ENCODE results near the gene CLASP1. TPM values are rescaled to one million over a fixed set of nuclear protein-coding genes. Genes with fewer than 3 reads are reported as not detected.

The CLASP1 gene
- total RNA-seq, 1 donor = 46.0 TPM

- H4K20me1 ChIP-seq (ENCODE audit: insufficient read depth, low read length) = no peaks in the 10 kb centered on the region
- H3K9me3 ChIP-seq (ENCODE audit: low read depth, low read length) = no peaks in the 10 kb centered on the region
- H3K4me1 ChIP-seq (ENCODE audit: insufficient read depth, low read length) = peaks cover 15% of the 10 kb centered on the region
- no peaks in the 10 kb centered on the region for H3K79me2 ChIP-seq (ENCODE audit: insufficient read depth, low read length)
- no peak overlapping the region for H3K27ac ChIP-seq (ENCODE audit: low read depth, low read length)
- H3K27me3 ChIP-seq (ENCODE audit: insufficient read depth, low read length) = no peaks in the 10 kb centered on the region
- TF ChIP-seq CTCF (IDR thresholded peaks at IDR 0.05; ENCODE audit: extremely low read depth, low read depth, low read length) = no peak
- no peak overlapping the region for H3K4me3 ChIP-seq (ENCODE audit: insufficient read depth, low read length)
- no peak overlapping the region for H2AFZ ChIP-seq (ENCODE audit: low read length)
- no peak for DNase-seq (ENCODE audit: insufficient read length, low spot score, missing footprints)
- peaks cover 18% of the 10 kb centered on the region for H3K36me3 ChIP-seq (ENCODE audit: insufficient read depth, low read length)
- no peak overlapping the region for H3K4me2 ChIP-seq (ENCODE audit: insufficient read depth, low read length)
These were observed 277.2 kb downstream of the CLASP1 start for GRCh38 chr2:121372082-121372481.

- no peaks in the 10 kb centered on the region for H4K20me1 ChIP-seq (ENCODE audit: insufficient read depth, low read length)
- H3K9me3 ChIP-seq (ENCODE audit: low read depth, low read length) = no peaks in the 10 kb centered on the region
- H3K27me3 ChIP-seq (ENCODE audit: insufficient read depth, low read length) = no peaks in the 10 kb centered on the region
- no peak for TF ChIP-seq CTCF (IDR thresholded peaks at IDR 0.05; ENCODE audit: extremely low read depth, low read depth, low read length)
- no peak overlapping the region for H2AFZ ChIP-seq (ENCODE audit: low read length)
- no peak overlapping the region for H3K27ac ChIP-seq (ENCODE audit: low read depth, low read length)
- peaks cover 12% of the 10 kb centered on the region for H3K4me1 ChIP-seq (ENCODE audit: insufficient read depth, low read length)
- no peaks in the 10 kb centered on the region for H3K79me2 ChIP-seq (ENCODE audit: insufficient read depth, low read length)
- no peak overlapping the region for H3K4me3 ChIP-seq (ENCODE audit: insufficient read depth, low read length)
- no peak for DNase-seq (ENCODE audit: insufficient read length, low spot score, missing footprints)
- H3K4me2 ChIP-seq (ENCODE audit: insufficient read depth, low read length) = no peak overlapping the region
- peaks cover 29% of the 10 kb centered on the region for H3K36me3 ChIP-seq (ENCODE audit: insufficient read depth, low read length)
These were observed 280.4 kb downstream of the CLASP1 start for GRCh38 chr2:121368836-121369235.

- peaks cover 19% of the 10 kb centered on the region for H3K4me1 ChIP-seq (ENCODE audit: insufficient read depth, low read length)
- TF ChIP-seq CTCF (IDR thresholded peaks at IDR 0.05; ENCODE audit: extremely low read depth, low read depth, low read length) = no peak
- no peak overlapping the region for H3K27ac ChIP-seq (ENCODE audit: low read depth, low read length)
- no peaks in the 10 kb centered on the region for H4K20me1 ChIP-seq (ENCODE audit: insufficient read depth, low read length)
- no peaks in the 10 kb centered on the region for H3K27me3 ChIP-seq (ENCODE audit: insufficient read depth, low read length)
- no peak for DNase-seq (ENCODE audit: insufficient read length, low spot score, missing footprints)
- H2AFZ ChIP-seq (ENCODE audit: low read length) = no peak overlapping the region
- H3K4me2 ChIP-seq (ENCODE audit: insufficient read depth, low read length) = no peak overlapping the region
- H3K9me3 ChIP-seq (ENCODE audit: low read depth, low read length) = no peaks in the 10 kb centered on the region
- H3K36me3 ChIP-seq (ENCODE audit: insufficient read depth, low read length) = peaks cover 33% of the 10 kb centered on the region
- no peak overlapping the region for H3K4me3 ChIP-seq (ENCODE audit: insufficient read depth, low read length)
- no peaks in the 10 kb centered on the region for H3K79me2 ChIP-seq (ENCODE audit: insufficient read depth, low read length)
These were observed 281.1 kb downstream of the CLASP1 start for GRCh38 chr2:121368155-121368554.

GRCh38 chr2:121367246-121367900 is 281.9 kb downstream of the CLASP1 start:
- Histone ChIP-seq H3K4me2 (ENCODE audit: insufficient read depth, low read length) (no peak overlapping the region), H3K27me3 (ENCODE audit: insufficient read depth, low read length) (no peaks in the 10 kb centered on the region), H3K4me3 (ENCODE audit: insufficient read depth, low read length) (no peak overlapping the region), H3K79me2 (ENCODE audit: insufficient read depth, low read length) (no peaks in the 10 kb centered on the region), H3K36me3 (ENCODE audit: insufficient read depth, low read length) (peaks cover 36% of the 10 kb centered on the region), H3K4me1 (ENCODE audit: insufficient read depth, low read length) (peaks cover 19% of the 10 kb centered on the region), H3K27ac (ENCODE audit: low read depth, low read length) (no peak overlapping the region), H3K9me3 (ENCODE audit: low read depth, low read length) (no peaks in the 10 kb centered on the region), H2AFZ (ENCODE audit: low read length) (no peak overlapping the region), H4K20me1 (ENCODE audit: insufficient read depth, low read length) (no peaks in the 10 kb centered on the region)
- no peak for TF ChIP-seq CTCF (IDR thresholded peaks at IDR 0.05; ENCODE audit: extremely low read depth, low read depth, low read length)
- no peak for DNase-seq (ENCODE audit: insufficient read length, low spot score, missing footprints)

Data from osteoblast (primary cell).